Cortex of kidney (tissue), 1 donor: ENCODE measurements around the gene SMIM27.
A peak's percentile ranks its signal among the peaks of the same experiment; 100 is the strongest.
"Not testable (repeated sequence)": the region's sequence is repeated elsewhere in the genome, so short reads cannot be mapped to it uniquely, and the experiment has no call there.

Experiments used
- DNase-seq: peaks from one replicate; lab custom pipeline; 2025; lab: John Stamatoyannopoulos, UW

The SMIM27 gene, protein sequence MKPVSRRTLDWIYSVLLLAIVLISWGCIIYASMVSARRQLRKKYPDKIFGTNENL

DNA sequence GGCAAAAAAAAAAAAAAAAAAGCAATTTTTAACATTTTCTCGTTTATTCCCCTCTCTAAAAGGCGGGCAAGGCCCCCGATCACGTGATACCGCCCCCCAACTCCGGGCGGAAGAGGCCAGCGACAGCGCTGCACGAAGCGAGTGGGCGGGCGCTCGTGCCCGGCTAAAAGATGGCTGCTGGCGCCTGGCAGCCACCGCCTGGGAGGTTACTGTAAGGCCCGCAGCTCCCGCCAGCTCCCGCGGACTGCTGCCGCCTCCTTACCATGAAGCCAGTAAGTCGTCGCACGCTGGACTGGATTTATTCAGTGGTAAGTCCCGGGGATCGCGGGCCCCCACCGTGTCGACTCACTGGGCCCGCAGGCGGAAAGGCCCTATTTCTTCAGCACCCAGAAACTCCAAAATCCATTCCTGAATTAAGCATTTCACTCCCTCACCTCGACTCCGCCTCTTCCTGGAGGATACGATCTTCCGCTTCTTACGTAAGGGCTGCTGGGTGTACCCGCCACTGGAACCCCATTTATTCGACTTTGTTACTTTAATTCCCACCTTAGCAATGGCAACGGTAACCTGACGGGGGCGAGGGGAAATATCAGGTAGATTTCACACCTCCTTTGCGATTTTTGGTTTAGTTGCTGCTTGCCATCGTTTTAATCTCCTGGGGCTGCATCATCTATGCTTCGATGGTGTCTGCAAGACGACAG lies at the start of gene SMIM27, which contains the start of gene TOPORS:
SMIM27 (plus strand) TSS at position 156 of the 701 bp plus-strand sequence; CDS start at position 264, 108 bp downstream.
TOPORS (minus strand) TSS at position 415 of the 701 bp plus-strand sequence; CDS start at position 265, 150 bp downstream.
- DNase-seq = no peak

DNA sequence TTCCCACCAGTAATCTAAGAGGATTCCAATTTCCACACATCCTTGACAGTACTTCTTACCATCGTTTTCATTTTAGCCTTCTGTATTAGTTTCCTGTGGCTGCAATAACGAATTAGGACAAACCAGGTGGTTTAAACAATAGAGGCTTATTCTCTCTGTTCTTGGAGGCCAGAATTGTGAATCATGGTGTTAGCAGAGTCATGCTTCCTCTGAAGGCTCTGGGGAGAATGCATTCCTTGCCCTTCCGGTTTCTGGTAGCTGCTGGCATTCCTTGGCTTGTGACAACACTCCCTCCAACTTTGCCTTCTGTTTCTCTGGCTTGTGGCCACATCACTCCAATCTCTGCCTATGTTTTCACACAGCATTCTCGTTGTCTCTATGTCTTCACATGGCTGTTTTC lies 49.7 kb upstream of the SMIM27 start:
- DNase-seq = no peak

DNA sequence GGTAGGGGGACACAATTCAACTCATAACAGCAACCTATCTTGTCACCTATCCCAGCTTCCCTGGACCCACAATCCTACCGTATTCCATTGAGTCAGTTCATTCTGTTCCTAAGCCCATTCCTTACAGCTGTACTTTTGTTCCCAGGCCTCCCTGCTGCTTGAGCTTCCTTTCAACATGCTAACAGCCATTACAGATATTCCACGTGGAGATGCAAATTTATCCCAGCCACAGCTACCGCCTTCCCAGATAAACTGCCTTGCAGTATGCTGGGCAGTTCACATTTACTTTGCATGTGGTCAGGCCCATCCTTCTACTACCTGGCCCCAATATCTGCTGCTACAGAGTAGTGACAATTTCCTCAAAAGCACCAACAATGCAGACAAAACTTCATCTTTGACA lies 49.1 kb upstream of the SMIM27 start:
- DNase-seq = no peak

DNA sequence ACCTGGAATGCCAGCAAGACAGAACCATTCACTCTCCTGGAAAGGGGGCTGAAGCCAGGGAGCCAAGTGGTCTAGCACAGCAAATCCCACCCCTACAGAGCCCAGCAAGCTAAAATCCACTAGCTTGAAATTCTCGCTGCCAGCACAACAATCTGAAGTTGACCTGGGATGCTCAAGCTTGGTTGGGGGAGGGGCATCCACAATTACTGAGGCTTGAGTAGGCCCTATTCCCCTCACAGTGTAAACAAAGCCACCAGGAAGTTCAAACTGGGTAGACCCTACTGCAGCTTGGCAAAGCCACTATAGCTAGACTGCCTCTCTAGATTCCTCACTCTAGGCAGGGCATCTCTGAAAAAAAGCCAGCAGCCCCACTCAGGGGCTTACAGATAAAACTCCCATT lies 43.4 kb upstream of the SMIM27 start:
- DNase-seq = no peak

DNA sequence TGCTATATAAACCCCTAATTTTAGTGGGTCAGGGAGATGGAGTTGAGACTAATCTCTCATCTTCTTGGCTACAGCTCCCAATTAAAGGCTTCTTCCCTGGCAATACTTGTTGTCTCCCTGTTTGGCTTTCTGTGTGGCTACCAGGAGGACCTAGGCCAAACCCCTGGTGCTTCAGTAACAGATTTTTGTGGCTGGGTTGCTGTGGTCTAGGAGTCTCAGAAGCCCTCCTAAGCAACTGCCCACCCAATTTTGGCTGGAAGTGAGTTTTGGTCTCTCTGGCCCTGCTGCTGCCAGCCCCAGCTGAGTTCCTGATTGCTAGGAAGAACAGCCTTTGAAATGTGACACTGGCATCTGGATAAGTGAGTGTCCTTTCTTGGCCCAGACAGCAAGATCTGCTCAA lies 35.9 kb upstream of the SMIM27 start:
- no peak for DNase-seq

DNA sequence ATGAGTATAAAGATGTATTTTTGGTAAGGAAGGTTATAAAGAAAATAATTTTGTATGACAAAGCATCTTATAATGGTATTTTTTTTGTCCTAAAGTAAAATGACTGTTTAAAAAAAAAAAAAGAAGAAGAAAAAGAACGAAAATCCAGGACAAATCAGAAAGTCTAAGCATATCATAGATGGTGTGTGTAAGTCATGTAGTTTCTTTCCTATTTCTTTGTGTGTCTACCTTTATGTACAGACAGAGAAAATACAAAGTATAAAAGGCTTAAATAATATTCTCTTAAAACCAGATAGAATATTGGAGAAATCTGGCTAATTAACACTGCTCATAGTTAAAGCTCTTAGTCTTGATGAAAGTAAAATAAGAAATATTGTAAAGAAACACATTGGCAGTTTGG lies 33.9 kb upstream of the SMIM27 start:
- no peak for DNase-seq

DNA sequence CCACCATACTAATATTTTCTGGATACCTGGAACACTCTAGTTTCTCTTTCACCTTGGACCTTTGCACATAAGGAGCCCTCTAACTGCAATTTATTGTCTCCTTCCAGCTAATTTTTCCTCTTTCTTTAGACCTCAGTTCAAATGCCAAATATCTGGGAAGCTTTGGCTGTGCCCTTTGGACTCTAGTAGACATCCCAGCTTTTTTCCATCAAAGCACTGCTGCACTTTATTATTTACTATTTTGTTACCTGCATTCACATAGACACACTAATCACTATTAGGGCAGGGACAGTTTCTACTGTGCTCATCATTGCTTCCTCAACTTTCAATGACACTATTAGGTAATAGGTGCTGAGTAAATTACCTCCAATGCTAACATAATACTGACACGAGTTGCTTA lies 28.2 kb upstream of the SMIM27 start:
- DNase-seq = no peak

DNA sequence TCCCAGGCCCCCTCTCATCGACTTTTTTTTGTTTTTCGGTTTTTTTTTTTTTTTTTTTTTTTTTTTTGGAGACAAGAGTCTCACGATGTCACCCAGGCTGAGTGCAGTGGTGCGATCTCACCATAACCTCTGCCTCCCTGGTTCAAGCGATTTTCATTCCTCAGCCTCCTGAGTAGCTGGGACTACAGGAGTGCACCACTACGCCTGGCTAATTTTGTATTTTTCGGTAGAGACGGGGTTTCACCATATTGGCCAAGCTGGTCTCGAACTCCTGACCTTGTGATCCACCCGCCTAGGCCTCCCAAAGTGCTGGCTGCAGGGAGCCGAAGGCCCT lies 27.6 kb upstream of the SMIM27 start:
- DNase-seq = not testable (repeated sequence)

DNA sequence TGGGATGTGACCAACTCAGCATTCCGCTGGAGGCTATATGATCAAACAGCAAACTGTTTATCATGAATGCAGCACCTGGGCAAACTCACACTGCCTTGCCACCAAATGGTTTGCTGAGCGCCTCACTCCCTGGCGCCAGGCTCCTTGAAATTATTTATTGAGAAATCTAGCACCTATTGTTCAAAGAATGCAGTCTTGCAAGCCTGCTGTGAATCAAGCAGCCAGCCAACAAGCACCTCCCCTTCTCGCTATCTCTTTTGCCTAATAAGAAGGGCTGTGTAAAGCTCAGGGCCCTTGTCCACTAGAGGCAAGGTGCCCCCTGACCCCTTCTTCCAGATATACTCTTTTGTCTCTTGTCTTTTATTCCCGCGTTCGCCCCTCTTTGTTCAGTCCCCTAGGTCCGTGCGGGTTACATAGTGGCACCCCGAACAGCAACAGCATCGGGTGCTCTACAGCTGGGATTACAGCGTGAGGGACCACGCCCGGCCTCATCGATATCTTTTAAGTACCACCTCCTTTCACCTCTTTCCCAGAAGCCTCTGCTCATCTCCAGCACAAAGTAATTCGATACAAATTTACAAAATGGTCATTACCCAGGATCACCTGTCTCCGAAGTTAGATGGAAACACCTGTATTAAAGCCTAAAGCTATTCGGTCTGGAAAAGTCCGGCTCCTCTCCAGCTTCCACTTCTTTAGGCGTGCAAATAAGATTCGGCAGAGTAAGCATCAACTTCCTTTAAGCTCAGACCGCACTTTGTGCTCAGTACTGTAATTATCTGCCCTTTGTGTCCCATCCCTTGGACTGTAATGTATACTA lies 27.0 kb upstream of the SMIM27 start:
- DNase-seq = no peak

DNA sequence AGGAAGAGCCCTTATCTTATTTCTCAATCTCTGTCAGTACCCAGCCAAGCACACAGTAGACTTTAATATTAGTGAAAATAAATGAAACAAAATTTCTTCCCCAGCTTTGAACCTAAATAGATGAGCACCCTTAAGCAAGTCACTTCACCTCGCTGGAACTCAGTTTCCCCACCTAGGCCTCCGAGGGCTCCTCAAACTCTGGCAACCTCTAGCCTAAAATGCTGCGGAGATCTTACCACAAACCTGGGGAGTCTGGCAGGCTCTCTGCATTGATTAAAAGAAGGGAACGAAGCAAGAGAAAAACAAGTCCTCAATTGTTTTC lies 26.5 kb upstream of the SMIM27 start:
- DNase-seq = no peak

DNA sequence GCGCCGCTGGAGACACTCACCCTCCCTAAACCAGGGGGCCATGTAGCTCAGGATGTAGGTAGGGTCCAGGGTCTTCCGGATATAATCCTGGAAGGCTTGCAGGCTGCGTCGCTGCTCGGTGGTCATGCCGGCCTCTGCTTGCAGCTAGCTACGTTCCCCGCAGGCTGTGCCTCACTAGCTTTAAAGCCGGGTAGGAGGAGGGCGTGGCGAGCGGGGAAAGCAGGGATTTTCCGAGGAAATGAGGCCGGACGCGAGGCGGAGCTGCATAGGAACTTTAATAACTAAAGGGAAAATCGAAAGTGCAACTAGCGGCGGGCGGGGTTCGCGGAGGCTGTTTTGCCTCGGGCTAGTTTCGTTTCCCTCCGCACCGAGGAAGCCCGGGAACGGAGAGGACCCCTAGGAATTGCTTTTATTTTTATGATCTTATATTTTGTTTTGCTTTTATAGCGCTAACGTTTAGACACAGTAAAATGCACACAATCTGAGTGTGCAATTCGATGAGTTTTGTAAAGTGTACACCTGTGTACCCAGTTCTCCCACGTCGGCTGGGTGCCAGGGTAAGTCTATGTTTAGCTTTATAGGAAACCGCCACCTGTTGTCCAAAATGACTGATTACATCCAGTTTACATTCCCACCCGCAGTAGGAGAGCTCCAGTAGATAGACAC lies 26.0 kb upstream of the SMIM27 start, which contains the start of gene RIGI:
RIGI (minus strand) TSS at position 156 of the 666 bp plus-strand sequence; CDS start at position 126, 30 bp downstream.
- DNase-seq = no peak

DNA sequence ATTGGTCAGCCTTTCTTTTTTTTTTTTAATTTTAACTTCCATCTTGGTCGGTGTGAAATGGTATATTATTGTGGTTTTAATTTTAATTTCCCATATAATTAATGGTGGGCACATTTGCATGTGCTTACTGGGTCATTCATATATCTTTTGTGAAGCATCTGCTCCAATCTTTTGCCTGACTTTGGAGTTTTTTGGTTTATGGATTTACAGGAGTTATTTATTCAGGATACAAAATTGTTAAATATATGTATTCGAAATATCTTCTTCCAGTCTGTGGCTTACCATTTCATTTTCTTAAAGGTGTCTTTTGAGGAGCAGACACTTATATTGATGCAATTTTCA lies 25.4 kb upstream of the SMIM27 start:
- no peak for DNase-seq

DNA sequence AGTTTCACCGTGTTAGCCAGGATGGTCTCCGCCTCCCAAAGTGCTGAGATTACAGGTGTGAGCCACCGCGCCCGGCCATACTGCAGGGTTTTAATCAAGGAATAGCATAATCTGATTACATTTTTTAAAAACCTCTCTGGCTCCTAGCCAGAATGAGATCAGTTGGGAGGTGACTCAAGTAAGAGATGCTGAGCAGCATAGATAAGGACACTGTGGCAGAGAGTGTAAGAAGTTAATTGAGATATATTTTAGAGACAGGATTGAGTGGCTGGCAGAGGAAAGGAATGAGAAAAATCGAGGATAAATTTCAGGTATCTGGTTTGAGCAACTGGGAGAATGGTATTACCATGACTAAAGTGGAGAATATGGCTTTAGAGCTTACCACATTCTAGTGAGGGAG lies 18.8 kb upstream of the SMIM27 start:
- no peak for DNase-seq

DNA sequence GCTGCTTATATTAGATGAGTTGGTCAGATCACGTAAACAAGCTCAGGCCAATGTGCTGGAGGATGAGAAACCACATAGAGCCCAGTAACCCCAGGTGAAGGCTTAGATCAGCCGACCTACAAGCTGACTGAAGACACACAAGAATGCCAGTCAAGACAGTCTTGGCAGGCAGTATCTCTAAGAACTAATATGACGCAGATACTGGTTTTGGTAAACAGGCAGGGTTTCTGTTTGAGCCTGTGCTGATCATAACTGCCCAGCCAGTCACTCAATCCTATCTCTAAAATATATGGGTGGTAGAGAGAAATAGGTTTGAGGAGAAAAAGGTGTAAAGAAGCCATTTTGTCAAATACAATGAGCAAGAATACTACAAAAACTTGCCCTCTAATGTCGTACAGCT lies 18.3 kb upstream of the SMIM27 start:
- no peak for DNase-seq

DNA sequence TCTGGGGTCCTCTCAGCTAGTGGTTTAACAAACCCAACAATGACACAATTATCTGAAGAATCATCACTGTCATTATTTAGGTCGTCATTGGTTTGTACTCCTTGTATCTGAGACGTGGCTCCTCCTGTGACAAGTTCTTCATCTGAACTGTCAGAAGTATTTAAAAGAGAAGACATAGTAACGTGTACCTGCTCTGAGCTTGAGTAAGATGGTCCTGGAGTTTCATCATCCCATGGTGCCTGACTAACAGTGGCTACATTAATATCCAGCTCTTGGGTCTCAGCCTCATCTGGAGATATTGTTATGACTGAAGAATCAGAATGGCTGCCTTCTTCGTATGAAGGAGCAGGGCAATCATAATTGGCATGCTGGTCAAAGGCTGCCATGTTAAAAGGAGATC lies 9.1 kb upstream of the SMIM27 start:
- no peak for DNase-seq

DNA sequence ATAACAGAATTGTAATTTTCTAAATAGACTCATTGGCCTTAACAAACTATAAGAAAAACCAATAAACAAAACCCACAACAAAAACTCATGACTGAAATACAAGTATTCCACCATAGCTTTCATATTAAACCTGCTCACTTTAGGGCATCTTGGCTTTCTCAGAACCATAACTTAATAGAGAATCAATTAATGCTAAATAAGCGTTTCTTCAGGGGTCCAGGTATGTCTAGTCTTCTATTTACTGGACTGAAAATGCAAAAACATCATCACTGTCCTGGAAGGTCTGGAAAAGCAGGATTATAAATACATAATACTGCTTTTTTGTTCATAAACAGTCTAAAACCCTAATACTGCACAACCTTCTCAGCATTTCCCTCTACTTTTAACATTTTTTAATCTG lies 6.2 kb upstream of the SMIM27 start:
- no peak for DNase-seq

DNA sequence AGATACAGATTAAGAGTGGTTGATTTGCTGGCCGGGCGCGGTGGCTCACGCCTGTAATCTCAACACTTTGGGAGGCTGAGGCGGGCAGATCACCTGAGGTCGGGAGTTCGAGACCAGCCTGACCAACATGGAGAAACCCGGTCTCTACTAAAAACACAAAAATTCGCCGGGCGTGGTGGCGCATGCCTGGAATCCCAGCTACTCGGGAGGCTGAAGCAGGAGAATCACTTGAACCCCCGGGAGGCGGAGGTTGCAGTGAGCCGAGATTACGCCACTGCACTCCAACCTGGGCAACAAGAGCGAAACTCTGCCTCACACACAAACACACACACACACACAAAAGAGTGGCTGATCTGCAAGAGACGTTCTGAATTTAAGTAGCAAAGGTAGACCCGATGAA lies 3.9 kb upstream of the SMIM27 start:
- not testable (repeated sequence) for DNase-seq

DNA sequence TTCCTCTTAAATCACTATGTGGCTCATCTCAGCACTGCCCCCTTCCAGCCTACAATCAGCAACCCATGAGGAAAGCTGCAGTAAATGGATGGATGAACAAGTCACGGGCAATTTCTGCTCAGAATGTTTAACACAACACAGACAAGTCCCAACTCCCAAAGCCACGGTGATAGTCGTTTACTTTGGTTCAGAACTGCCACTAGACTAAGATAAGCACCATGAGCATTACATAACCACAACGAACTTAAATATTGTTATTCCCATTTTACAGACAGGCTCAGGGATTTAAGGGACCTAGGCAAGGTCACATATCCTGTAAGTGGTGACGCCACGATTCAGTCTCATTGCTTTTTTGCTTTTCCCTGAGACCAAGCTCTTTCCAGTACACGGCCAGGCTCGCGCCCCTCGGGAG lies 2.0 kb upstream of the SMIM27 start:
- no peak for DNase-seq

DNA sequence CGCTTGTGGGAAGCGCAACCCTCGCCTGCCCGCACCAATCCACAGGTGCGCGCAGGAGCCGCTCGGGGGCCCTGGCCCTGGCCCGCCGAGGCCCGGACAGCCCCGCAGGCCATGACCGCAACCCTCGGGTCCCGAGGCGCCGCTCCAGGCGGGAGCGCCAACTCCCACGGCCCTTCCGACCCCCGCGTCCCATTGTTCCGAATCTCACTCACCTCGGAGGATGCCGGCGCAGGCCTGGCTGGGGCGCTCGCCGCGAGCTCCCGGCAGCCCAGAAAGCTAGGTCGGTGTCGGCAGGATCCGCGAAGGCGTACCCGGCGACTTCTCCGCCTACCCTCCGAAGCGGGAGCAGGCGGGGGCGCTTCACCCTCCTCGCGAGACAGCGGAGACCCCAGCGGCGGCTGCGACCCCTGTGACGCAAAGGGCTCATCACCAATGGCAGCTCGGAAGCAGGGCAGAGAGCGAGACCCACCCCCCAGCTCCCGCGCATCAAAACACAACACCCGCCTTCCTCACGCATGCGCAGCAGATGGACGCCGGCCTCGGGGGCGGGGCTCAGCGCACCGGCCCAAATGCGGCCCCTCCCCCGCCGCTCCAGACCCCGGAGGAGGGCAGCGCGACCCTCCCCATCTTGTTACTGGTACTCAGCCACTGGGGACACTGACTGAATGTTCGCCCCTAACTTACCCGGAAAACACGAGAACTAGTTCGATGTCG lies 1.4 kb upstream of the SMIM27 start:
- DNase-seq = peak; percentile 51

DNA sequence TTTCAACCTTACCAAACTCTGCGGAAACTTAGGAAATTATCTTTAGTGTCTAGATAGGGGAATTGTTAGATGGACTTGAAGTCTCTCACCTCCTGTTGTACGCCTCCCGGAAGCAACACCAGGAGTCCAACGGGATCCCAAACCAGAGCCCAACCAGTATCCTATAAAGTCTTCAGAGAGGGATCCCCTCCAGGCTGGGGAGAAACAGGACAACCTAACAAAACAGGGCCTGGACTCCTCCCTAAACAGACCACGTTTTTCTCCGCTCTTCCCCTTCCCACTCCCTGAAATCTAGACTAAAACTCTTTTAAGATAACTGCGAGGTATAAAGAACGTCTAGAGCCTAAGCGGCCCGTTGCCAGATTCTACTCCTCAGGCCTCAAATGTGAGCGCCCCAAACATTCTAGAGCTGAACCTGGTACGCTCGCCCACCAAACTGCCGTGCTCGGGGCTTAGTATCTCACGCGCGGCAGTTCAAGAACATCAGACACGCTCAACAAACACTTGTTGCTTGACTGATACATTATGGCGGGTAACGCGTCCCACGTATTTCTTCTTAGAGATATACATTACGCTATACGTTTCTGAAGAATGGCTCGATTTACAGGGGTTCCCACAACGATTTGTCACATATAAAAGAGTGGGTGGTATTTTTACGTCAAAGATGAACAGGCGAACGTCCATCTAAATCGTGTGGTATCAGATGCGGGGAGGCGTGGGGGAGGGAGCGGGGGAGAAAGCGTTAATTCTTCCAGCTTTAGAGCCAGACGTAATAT lies 663 bp upstream of the SMIM27 start:
- no peak for DNase-seq

DNA sequence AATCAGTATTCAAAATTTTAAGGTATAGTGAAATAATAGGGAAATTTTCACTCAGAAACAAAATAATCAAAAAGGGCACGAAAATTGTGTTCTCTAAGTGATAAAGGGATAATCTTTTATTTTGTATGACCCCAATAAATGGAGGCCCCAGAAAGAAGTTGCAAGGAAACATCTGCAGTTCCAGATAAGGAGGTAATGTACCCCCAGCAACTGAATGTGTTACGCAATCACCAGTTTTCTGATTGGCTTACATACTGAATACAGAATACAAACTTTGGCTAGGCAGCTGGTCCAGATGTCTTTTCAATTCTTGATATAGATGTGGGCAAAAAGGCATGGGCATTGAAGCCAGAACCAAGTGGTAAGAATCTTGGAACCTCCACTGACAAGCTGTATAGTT lies 2.0 kb downstream of the SMIM27 start:
- no peak for DNase-seq

DNA sequence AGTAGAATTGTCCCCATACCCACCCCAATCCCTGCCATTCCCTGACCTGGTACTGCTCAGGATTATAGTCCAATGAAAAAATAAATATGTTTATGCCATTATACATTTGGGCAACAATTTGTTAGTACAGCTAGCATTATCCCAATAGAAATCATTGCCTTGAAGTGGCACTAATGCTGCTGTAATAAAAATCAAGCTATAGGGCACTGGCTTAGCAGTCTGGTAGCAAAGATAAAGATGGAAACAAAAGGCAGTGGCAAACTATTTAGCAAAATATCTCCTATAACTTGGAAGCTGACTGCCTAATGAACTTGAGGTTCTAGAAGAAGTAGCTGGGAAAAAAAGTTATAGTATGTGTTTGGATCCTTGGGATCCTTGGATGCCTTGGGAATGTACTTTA lies 2.5 kb downstream of the SMIM27 start:
- no peak for DNase-seq
